CD4-positive, alpha-beta T cell (primary cell): Measurements from ENCODE around the gene FRMPD3. TPM values are rescaled to one million over a fixed set of nuclear protein-coding genes. Genes with fewer than 3 reads are reported as not detected.
A peak's percentile ranks its signal among the peaks of the same experiment; 100 is the strongest.

Experiments used
- ATAC-seq: fragments of 200-7000 bp; cut with Tn5 transposase; one replicate; pipeline ENCODE4 v1.10.0; 2022; ENCODE audit warnings: mild to moderate bottlenecking; ENCODE audit not compliant: poor library complexity
- CTCF ChIA-PET: fragments of 350-600 bp; sonication (Branson Sonifier 250); formaldehyde crosslinking; loops from one replicate; lab custom pipeline; 2021; ENCODE audit warnings: antibody characterized with exemption, inconsistent platforms; lab: Charles Lee
- POLR2A ChIA-PET: fragments of 350-600 bp; sonication (Branson Sonifier 250); formaldehyde crosslinking; loops from one replicate; lab custom pipeline; 2021; ENCODE audit warnings: antibody characterized with exemption, inconsistent platforms; lab: Charles Lee
- DNase-seq, 14 experiments: peaks; one replicate each; pipeline ENCODE4 v3.0.0-alpha.2; 2013 to 2020; ENCODE audit warnings: mixed read lengths in 2 of 14
- H3K27ac ChIP-seq, 2 donors: one replicate each; pipeline versions ENCODE4 v1.5.1 to v1.7.0; 2013; ENCODE audit warnings: low read length in 2 of 2, low read depth in 1 of 2, mild to moderate bottlenecking in 1 of 2
- H3K27me3 ChIP-seq, 2 experiments: 1 replicate in 1 of 2; 2 replicates in 1 of 2; pipeline versions ENCODE4 v1.6.1 to v1.7.0; 2013; ENCODE audit warnings: low read length in 2 of 2, control low read depth in 1 of 2, mild to moderate bottlenecking in 1 of 2, moderate library complexity in 1 of 2; ENCODE audit not compliant: insufficient read depth in 2 of 2, control insufficient read depth in 1 of 2
- H3K36me3 ChIP-seq: one replicate; pipeline ENCODE4 v1.6.1; 2013; ENCODE audit warnings: low read length, control low read depth; ENCODE audit not compliant: insufficient read depth
- H3K4me1 ChIP-seq: one replicate; pipeline ENCODE4 v1.6.1; 2013; ENCODE audit warnings: low read length, control low read depth; ENCODE audit not compliant: insufficient read depth
- H3K4me3 ChIP-seq: one replicate; pipeline ENCODE4 v1.5.1; 2013; ENCODE audit warnings: mild to moderate bottlenecking, low read length, moderate library complexity
- H3K9me3 ChIP-seq, 2 experiments: 1 replicate in 1 of 2; 2 replicates in 1 of 2; pipeline versions ENCODE4 v1.6.1 to v1.7.0; 2013; ENCODE audit warnings: low read length in 2 of 2, mild to moderate bottlenecking in 2 of 2, control low read depth in 1 of 2, moderate library complexity in 1 of 2; ENCODE audit not compliant: control insufficient read depth in 1 of 2, insufficient read depth in 1 of 2
- H3K27ac Mint-ChIP-seq: one replicate; pipeline ENCODE4 v1.8.0; 2020; ENCODE audit warnings: mixed read lengths
- H3K27me3 Mint-ChIP-seq: one replicate; pipeline ENCODE4 v1.8.0; 2021; ENCODE audit warnings: mixed read lengths
- H3K36me3 Mint-ChIP-seq: one replicate; pipeline ENCODE4 v1.8.0; 2021; ENCODE audit warnings: low read depth, mixed read lengths
- H3K4me1 Mint-ChIP-seq: one replicate; pipeline ENCODE4 v1.8.0; 2021; ENCODE audit warnings: low read depth, mixed read lengths
- H3K4me3 Mint-ChIP-seq: one replicate; pipeline ENCODE4 v1.8.0; 2020; ENCODE audit warnings: mild to moderate bottlenecking, mixed read lengths
- H3K9me3 Mint-ChIP-seq: one replicate; pipeline ENCODE4 v1.8.0; 2020; ENCODE audit warnings: mixed read lengths
- CTCF ChIP-seq: fragments of 200-600 bp; IDR thresholded peaks from one replicate; pipeline ENCODE4 v1.8.0; 2022; ENCODE audit warnings: antibody characterized with exemption, mild to moderate bottlenecking
- intact Hi-C, 2 experiments: fragments of 100-400 bp; cut with DNase I in 1 of 2; cut with micrococcal nuclease in 1 of 2; formaldehyde crosslinking; loops; one replicate each; pipeline versions ENCODE4 v1.15.1 to v1.9.0; 2023 to 2025; cut with DNase I, micrococcal nuclease
- total RNA-seq, 174 experiments: library from RNA in 2 of 174; stranded (reverse) in 2 of 174; gene quantifications; one replicate each; pipeline ENCODE4 v1.2.3 and lab custom pipeline; 2021 to 2026

Gene FRMPD3
- total RNA-seq, 2 experiments from 2014 or later: 0.06 TPM; not detected in 1

DNA sequence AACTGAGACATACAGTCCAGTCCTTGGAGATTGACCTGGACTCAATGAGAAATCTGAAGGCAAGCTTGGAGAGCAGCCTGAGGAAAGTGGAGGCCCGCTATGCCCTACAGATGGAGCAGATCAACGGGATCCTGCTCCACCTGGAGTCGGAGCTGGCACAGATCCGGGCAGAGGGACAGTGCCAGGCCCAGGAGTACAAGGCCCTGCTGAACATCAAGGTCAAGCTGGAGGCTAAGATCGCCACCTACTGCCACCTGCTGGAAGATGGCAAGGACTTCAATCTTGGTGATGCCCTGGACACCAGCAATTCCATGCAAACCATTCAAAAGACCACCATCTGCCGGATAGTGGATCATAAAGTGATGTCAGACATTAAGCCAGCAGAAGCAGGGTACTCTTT, 20.4 kb upstream of the FRMPD3 start:
- Histone ChIP-seq H3K4me1 (no peaks in the 10 kb centered on the region), H3K27ac (no peak overlapping the region), H3K27me3 (no peaks in the 10 kb centered on the region), H3K4me3 (no peak overlapping the region), H3K9me3 (no peaks in the 10 kb centered on the region), H3K36me3 (no peaks in the 10 kb centered on the region)
- H3K4me1 Mint-ChIP-seq: no peaks in the 10 kb centered on the region
- peak in 8 of 14 experiments; percentile 2 to 55 (median 31) for DNase-seq
- CTCF ChIA-PET: no interaction called here
- H3K4me3 Mint-ChIP-seq: no peak overlapping the region
- no peaks in the 10 kb centered on the region for H3K9me3 Mint-ChIP-seq
- POLR2A ChIA-PET: no interaction called here
- intact Hi-C loops: no loop called here
- no peak for ATAC-seq
- peak; percentile 20 for TF ChIP-seq CTCF
- no peaks in the 10 kb centered on the region for H3K27me3 Mint-ChIP-seq
- H3K36me3 Mint-ChIP-seq: no peaks in the 10 kb centered on the region
- H3K27ac Mint-ChIP-seq: no peak overlapping the region

- Histone ChIP-seq H3K27me3 (peaks cover 0 to 2% of the 10 kb centered on the region in 2 experiments), H3K9me3 (no peaks in the 10 kb centered on the region), H3K4me1 (no peaks in the 10 kb centered on the region), H3K4me3 (no peak overlapping the region), H3K27ac (no peak overlapping the region), H3K36me3 (no peaks in the 10 kb centered on the region)
- no peak overlapping the region for H3K27ac Mint-ChIP-seq
- intact Hi-C loops: no loop called here
- no peak for ATAC-seq
- no peak for TF ChIP-seq CTCF
- H3K9me3 Mint-ChIP-seq: no peaks in the 10 kb centered on the region
- H3K36me3 Mint-ChIP-seq: no peaks in the 10 kb centered on the region
- ChIA-PET POLR2A (no interaction called here), CTCF (no interaction called here)
- DNase-seq: no peak
- peaks cover 9% of the 10 kb centered on the region for H3K27me3 Mint-ChIP-seq
- no peaks in the 10 kb centered on the region for H3K4me1 Mint-ChIP-seq
- H3K4me3 Mint-ChIP-seq: no peak overlapping the region
Observed at GRCh38 chrX:107440187-107440586, 9.3 kb upstream of the FRMPD3 start.

GRCh38 chrX:107440692-107441091, 8.8 kb upstream of the FRMPD3 start:
- DNase-seq (no peak), ATAC-seq (no peak)
- no peaks in the 10 kb centered on the region for H3K9me3 Mint-ChIP-seq
- CTCF ChIA-PET: no interaction called here
- intact Hi-C loops: no loop called here
- no peak overlapping the region for H3K27ac ChIP-seq
- H3K4me3 Mint-ChIP-seq: no peak overlapping the region
- no peak for TF ChIP-seq CTCF
- H3K9me3 ChIP-seq: no peaks in the 10 kb centered on the region
- no peaks in the 10 kb centered on the region for H3K36me3 Mint-ChIP-seq
- H3K4me3 ChIP-seq: no peak overlapping the region
- H3K27me3 ChIP-seq: peaks cover 0 to 2% of the 10 kb centered on the region in 2 experiments
- no peak overlapping the region for H3K27ac Mint-ChIP-seq
- no peaks in the 10 kb centered on the region for H3K36me3 ChIP-seq
- no peaks in the 10 kb centered on the region for H3K4me1 Mint-ChIP-seq
- no peaks in the 10 kb centered on the region for H3K4me1 ChIP-seq
- H3K27me3 Mint-ChIP-seq: peaks cover 9% of the 10 kb centered on the region
- POLR2A ChIA-PET: no interaction called here
